BLaER1 (cell line): ENCODE data around the gene CAPN6.

Experiments used
- H3K27ac ChIP-seq: shearing (Covaris generic); formaldehyde crosslinking; 2 replicates; pipeline ENCODE4 v1.8.1; 2022
- H3K27me3 ChIP-seq: shearing (Covaris generic); formaldehyde crosslinking; 2 replicates; pipeline ENCODE4 v1.8.1; 2022
- H3K36me3 ChIP-seq: shearing (Covaris generic); formaldehyde crosslinking; 2 replicates; pipeline ENCODE4 v1.8.1; 2022
- H3K4me1 ChIP-seq: shearing (Covaris generic); formaldehyde crosslinking; 2 replicates; pipeline ENCODE4 v1.8.1; 2022
- H3K4me2 ChIP-seq: shearing (Covaris generic); formaldehyde crosslinking; 2 replicates; pipeline ENCODE4 v1.8.1; 2022
- H3K4me3 ChIP-seq: shearing (Covaris generic); formaldehyde crosslinking; 2 replicates; pipeline ENCODE4 v1.8.1; 2022
- H3K9ac ChIP-seq: shearing (Covaris generic); formaldehyde crosslinking; 2 replicates; pipeline ENCODE4 v1.8.1; 2022
- H3K9me3 ChIP-seq: shearing (Covaris generic); formaldehyde crosslinking; 2 replicates; pipeline ENCODE4 v1.8.1; 2022
- H4K20me1 ChIP-seq: shearing (Covaris generic); formaldehyde crosslinking; 2 replicates; pipeline ENCODE4 v1.8.1; 2022
- Cebpa-rat ChIP-seq: shearing (Covaris generic); IDR thresholded peaks from 2 replicates; pipeline ENCODE4 v1.8.1; 2022

CAPN6 gene

DNA sequence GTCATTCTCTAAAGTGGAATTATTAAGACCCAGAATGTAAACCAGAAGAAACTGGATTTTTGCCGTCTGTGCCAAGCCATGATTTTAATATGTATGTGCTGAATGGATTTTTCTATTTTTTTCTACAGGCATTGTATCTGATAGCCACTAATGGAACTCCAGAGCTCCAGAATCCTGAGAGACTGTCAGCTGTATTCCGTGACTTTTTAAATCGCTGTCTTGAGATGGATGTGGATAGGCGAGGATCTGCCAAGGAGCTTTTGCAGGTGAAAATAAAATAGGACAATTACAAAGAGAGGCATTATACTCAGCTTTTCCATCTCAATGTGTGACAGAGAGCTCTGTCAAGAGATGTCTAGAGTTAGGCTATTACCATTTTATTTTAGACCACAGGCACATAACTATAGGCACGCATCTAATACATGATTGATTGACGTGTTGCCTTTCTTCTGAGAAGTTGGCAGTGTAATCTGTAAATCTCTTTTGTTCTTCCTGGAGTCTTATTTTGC lies 53.9 kb downstream of the CAPN6 start:
- H3K9me3 ChIP-seq = no peaks in the 10 kb centered on the region
- H3K4me3 ChIP-seq = no peak overlapping the region
- no peak overlapping the region for H3K27ac ChIP-seq
- peaks cover 97% of the 10 kb centered on the region for H3K27me3 ChIP-seq
- no peak overlapping the region for H3K9ac ChIP-seq
- no peaks in the 10 kb centered on the region for H3K36me3 ChIP-seq
- no peaks in the 10 kb centered on the region for H4K20me1 ChIP-seq
- H3K4me1 ChIP-seq = no peaks in the 10 kb centered on the region
- TF ChIP-seq Cebpa-rat = no peak
- no peak overlapping the region for H3K4me2 ChIP-seq

DNA sequence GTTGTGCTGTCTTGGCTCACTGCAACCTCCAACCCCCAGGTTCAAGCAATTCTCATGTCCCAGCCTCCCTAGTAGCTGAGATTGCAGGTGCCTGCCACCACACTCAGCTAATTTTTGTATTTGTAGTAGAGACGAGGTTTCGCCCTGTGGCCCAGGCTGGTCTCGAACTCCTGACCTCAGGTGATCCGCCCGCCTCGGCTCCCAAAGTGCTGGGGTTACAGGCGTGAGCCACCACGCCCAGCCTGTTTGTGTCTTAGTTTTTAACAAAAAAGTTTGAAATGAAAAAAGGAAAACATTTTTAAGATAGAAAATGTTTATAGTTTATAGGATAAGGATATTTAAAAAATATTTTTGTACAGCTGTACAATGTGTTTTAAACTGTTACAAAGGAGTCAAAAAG lies 62.4 kb downstream of the CAPN6 start:
- no peak for TF ChIP-seq Cebpa-rat
- H3K4me2 ChIP-seq = no peak overlapping the region
- H3K36me3 ChIP-seq = no peaks in the 10 kb centered on the region
- H3K4me1 ChIP-seq = no peaks in the 10 kb centered on the region
- no peak overlapping the region for H3K9ac ChIP-seq
- H3K4me3 ChIP-seq = no peak overlapping the region
- H3K27me3 ChIP-seq = peaks cover 80% of the 10 kb centered on the region
- H3K27ac ChIP-seq = no peak overlapping the region
- no peaks in the 10 kb centered on the region for H3K9me3 ChIP-seq
- no peaks in the 10 kb centered on the region for H4K20me1 ChIP-seq

DNA sequence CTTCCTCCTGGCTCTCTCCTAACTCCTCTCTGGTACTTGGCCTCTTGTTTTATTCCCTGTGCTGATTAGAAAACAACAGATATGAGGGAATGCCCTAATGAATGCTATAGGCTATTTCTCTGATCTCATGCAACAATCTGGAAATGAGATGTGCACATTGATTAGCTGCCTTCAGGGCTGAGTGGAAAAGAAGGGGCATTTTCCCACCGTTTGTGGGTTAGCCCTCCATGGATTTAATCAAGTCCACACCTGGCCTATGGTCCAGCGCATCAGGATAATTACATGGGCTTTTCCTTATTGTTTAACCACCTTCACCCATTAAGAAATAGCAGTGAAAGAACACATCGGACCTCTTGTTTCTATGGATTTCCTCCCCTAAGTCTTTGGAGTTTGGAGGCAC lies 70.0 kb downstream of the CAPN6 start:
- peaks cover 91% of the 10 kb centered on the region for H3K27me3 ChIP-seq
- H3K4me1 ChIP-seq = no peaks in the 10 kb centered on the region

DNA sequence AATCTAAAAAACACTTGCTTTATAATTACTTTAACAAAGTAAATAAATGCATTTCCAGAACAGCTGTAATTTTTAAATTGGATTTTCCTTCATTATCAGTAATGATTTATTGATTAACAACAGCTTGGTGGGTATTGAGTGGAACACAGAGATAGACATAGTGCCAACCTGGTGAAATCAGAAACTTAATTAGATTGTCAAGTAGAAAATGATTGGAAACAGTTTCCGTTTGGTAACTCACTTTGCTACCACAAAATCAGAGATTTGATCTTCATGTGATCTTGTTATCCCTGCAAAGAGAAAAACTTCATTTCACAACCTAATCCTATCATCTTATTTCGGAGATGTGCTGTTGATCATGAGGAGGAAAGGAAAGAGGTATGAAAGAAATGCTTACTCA lies 70.8 kb downstream of the CAPN6 start:
- no peak overlapping the region for H3K9ac ChIP-seq
- H4K20me1 ChIP-seq = no peaks in the 10 kb centered on the region; the same call in 1 of the 2 replicates
- H3K9me3 ChIP-seq = no peaks in the 10 kb centered on the region
- no peaks in the 10 kb centered on the region for H3K36me3 ChIP-seq
- peaks cover 88% of the 10 kb centered on the region for H3K27me3 ChIP-seq
- no peak for TF ChIP-seq Cebpa-rat
- no peak overlapping the region for H3K4me3 ChIP-seq
- no peak overlapping the region for H3K27ac ChIP-seq
- no peak overlapping the region for H3K4me2 ChIP-seq
- no peaks in the 10 kb centered on the region for H3K4me1 ChIP-seq

More for the DNA sequence above, 70.0 kb downstream of the CAPN6 start:
- Histone ChIP-seq H4K20me1 (no peaks in the 10 kb centered on the region; the same call in 1 of the 2 replicates), H3K27ac (no peak overlapping the region), H3K36me3 (no peaks in the 10 kb centered on the region), H3K4me2 (no peak overlapping the region), H3K9me3 (no peaks in the 10 kb centered on the region), H3K4me3 (no peak overlapping the region), H3K9ac (no peak overlapping the region)
- TF ChIP-seq Cebpa-rat = no peak
